Measurements from ENCODE around the gene CEMIP.

DNA sequence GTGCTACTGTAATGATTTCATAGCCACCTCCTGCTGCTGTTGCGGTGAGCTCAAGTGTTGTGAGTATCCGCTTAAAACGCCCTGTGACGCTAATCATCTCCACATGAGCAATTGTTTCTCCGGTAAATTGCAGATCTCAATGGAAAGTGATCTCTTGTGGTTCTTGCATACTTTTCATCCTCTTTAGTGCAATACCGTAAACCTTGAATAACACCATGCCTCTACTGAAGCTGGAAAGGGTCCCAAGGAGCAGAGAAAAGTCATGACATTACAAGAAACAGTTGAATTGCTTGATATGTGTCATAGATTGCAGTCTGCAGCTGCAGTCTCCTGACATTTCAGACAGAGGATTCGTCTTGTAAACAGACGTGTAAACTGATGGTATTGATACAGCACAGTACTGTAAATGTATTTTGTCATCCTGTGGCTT is 6.0 kb upstream of the CEMIP start:
- TF ChIP-seq, protein P1, sequence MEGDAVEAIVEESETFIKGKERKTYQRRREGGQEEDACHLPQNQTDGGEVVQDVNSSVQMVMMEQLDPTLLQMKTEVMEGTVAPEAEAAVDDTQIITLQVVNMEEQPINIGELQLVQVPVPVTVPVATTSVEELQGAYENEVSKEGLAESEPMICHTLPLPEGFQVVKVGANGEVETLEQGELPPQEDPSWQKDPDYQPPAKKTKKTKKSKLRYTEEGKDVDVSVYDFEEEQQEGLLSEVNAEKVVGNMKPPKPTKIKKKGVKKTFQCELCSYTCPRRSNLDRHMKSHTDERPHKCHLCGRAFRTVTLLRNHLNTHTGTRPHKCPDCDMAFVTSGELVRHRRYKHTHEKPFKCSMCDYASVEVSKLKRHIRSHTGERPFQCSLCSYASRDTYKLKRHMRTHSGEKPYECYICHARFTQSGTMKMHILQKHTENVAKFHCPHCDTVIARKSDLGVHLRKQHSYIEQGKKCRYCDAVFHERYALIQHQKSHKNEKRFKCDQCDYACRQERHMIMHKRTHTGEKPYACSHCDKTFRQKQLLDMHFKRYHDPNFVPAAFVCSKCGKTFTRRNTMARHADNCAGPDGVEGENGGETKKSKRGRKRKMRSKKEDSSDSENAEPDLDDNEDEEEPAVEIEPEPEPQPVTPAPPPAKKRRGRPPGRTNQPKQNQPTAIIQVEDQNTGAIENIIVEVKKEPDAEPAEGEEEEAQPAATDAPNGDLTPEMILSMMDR (conservative IDR thresholded peaks at IDR 0.05; ENCODE audit: low read length): no peak
- TF ChIP-seq EZH2phosphoT487 (IDR thresholded peaks at IDR 0.05; ENCODE audit: borderline replicate concordance, low read depth, low read length): no peak

All from OCI-LY7 (cell line).